ENCODE results near the gene TSPAN14. TPM values are rescaled to one million over a fixed set of nuclear protein-coding genes. Genes with fewer than 3 reads are reported as not detected.
A peak's percentile ranks its signal among the peaks of the same experiment; 100 is the strongest.

Gene TSPAN14
- total RNA-seq, 1 donor from 2014 or later = 21.1 TPM

DNA sequence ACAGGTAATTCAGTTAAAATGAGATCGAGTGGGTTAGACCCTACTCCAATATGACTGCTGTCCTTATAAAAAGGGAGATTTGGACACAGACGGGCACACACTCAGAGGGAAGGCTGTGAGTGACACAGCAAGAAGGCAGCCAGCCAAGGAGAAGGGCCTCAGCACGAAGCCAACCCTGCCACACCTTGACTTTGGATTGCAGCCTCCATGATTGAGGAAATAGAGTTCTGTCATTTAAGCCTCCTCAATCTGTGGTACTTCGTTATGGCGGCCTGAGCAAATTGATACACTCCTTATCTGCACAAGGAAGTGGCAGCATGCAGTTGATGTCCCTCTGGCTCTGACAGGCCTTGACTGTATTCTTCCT is 127.3 kb downstream of the TSPAN14 start:
- Histone ChIP-seq H3K4me3 (ENCODE audit: low read depth, low read length) (no peak overlapping the region), H3K36me3 (ENCODE audit: control insufficient read depth, insufficient read depth, low read length) (no peaks in the 10 kb centered on the region), H3K27me3 (ENCODE audit: control insufficient read depth, insufficient read depth, low read length) (no peaks in the 10 kb centered on the region)
- TF ChIP-seq, protein P1, sequence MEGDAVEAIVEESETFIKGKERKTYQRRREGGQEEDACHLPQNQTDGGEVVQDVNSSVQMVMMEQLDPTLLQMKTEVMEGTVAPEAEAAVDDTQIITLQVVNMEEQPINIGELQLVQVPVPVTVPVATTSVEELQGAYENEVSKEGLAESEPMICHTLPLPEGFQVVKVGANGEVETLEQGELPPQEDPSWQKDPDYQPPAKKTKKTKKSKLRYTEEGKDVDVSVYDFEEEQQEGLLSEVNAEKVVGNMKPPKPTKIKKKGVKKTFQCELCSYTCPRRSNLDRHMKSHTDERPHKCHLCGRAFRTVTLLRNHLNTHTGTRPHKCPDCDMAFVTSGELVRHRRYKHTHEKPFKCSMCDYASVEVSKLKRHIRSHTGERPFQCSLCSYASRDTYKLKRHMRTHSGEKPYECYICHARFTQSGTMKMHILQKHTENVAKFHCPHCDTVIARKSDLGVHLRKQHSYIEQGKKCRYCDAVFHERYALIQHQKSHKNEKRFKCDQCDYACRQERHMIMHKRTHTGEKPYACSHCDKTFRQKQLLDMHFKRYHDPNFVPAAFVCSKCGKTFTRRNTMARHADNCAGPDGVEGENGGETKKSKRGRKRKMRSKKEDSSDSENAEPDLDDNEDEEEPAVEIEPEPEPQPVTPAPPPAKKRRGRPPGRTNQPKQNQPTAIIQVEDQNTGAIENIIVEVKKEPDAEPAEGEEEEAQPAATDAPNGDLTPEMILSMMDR (IDR thresholded peaks at IDR 0.05; ENCODE audit: insufficient read depth, low read length, severe bottlenecking) = no peak
- peak; percentile 18 for DNase-seq (ENCODE audit: low read depth)
- peak; percentile 50 for FAIRE-seq

DNA sequence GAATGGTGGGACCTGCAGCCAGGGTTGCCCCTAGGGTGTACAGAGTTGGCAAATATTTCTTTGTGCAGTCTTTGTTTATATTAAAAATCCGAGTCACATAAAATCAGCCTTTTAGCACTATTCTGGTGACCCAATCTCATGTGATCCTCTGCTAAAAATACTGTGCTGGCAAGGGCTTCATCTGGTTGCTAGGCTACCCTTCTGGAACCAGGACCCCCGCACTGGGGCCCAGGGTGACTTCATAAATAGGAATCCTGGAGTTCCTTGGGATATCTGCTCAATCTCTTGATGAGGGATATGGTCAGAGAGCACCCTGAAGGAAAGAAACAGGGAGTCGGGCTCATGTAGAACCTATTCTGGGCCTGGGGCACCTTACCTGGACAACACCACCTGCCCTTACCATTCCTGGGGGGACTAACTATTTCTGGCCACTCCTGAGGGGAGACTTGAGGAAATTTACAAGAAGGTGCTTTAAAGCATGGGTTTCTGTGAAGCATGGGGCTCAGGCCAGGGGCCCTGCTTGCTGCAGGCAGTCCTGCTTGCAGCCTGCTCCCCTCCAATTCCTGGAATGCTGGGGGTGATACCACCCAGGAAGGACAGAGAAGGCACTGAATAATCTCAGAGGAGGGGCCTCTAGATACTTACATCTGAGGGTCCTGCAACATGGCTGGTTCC is 128.3 kb downstream of the TSPAN14 start:
- FAIRE-seq (no peak), DNase-seq (ENCODE audit: low read depth) (no peak)
- Histone ChIP-seq H3K4me3 (ENCODE audit: low read depth, low read length) (no peak overlapping the region), H3K27me3 (ENCODE audit: control insufficient read depth, insufficient read depth, low read length) (no peaks in the 10 kb centered on the region), H3K36me3 (ENCODE audit: control insufficient read depth, insufficient read depth, low read length) (no peaks in the 10 kb centered on the region)
- TF ChIP-seq, protein P1 (IDR thresholded peaks at IDR 0.05; ENCODE audit: insufficient read depth, low read length, severe bottlenecking) = no peak

Other genes with a start within 250 kb of the TSPAN14 start
- 22.1 and 31.7 TPM in 2 replicates for gene ANXA11, start 248.8 kb upstream of the TSPAN14 start, total RNA-seq
- gene MAT1A, start 164.7 kb upstream of the TSPAN14 start, total RNA-seq = not detected in 2 replicates
- gene DYDC1, start 97.6 kb upstream of the TSPAN14 start, total RNA-seq = not detected in 2 replicates
- gene DYDC2, start 97.5 kb upstream of the TSPAN14 start, total RNA-seq = not detected in 2 replicates
- gene PRXL2A, start 45.8 kb upstream of the TSPAN14 start, total RNA-seq = 24.5 and 50.3 TPM in 2 replicates
- under 0.01 TPM in 2 replicates for gene SH2D4B, start 83.6 kb downstream of the TSPAN14 start, total RNA-seq

All from bronchial epithelial cell (primary cell).